SK-N-SH (cell line): ENCODE data around the gene PDCD2. TPM values are rescaled to one million over a fixed set of nuclear protein-coding genes. Genes with fewer than 3 reads are reported as not detected.

ENCODE experiments used
- CTCF ChIA-PET: fragments of 300-600, 350-600 bp; formaldehyde crosslinking; extraction: SDS; loops from one replicate; lab custom pipeline; 2021; lab: Yijun Ruan, JAX
- POLR2A ChIA-PET: fragments of 350-600 bp; sonication (Branson Sonifier 250); formaldehyde crosslinking; extraction: SDS; loops from one replicate; lab custom pipeline; 2020; ENCODE audit warnings: antibody characterized with exemption, inconsistent platforms; lab: Yijun Ruan, JAX
- DNase-seq: peaks from one replicate; pipeline ENCODE4 v3.0.0; 2012
- H2AFZ ChIP-seq: fragments of 200-600 bp; sonication (generic); 2 replicates; pipeline ENCODE4 v1.8.1; 2016; ENCODE audit warnings: antibody characterized with exemption, mild to moderate bottlenecking, low read depth
- H3F3A ChIP-seq: fragments of 200-600 bp; sonication (generic); replicated peaks from 2 replicates; pipeline ENCODE3; 2016; ENCODE audit warnings: antibody characterized with exemption, mild to moderate bottlenecking; ENCODE audit not compliant: insufficient read depth
- H3K27ac ChIP-seq, 2 experiments: fragments of 200-500 bp in 1 of 2; fragments of 200-600 bp in 1 of 2; sonication (Bioruptor generic) in 1 of 2; sonication (generic), shearing (Covaris generic) in 1 of 2; 2 replicates each; pipeline versions ENCODE4 v1.5.1 to v1.6.1; 2014 to 2016; ENCODE audit warnings: low read depth in 2 of 2, inconsistent platforms in 1 of 2, low read length in 1 of 2, mild to moderate bottlenecking in 1 of 2, mixed read lengths in 1 of 2
- H3K27me3 ChIP-seq: fragments of 200-600 bp; sonication (generic), shearing (Covaris generic); 2 replicates; pipeline ENCODE4 v1.6.1; 2016; ENCODE audit warnings: mixed run types; ENCODE audit not compliant: insufficient read depth
- H3K36me3 ChIP-seq, 2 experiments: fragments of 200-500 bp in 1 of 2; fragments of 200-600 bp in 1 of 2; sonication (Bioruptor generic) in 1 of 2; sonication (generic) in 1 of 2; replicated peaks in 1 of 2; 2 replicates each; pipeline versions ENCODE3 to v1.5.1; 2014 to 2016; ENCODE audit warnings: low read length in 1 of 2, mild to moderate bottlenecking in 1 of 2; ENCODE audit not compliant: insufficient read depth in 2 of 2, control insufficient read depth in 1 of 2
- H3K4me1 ChIP-seq, 2 experiments: fragments of 200-500 bp in 1 of 2; fragments of 200-600 bp in 1 of 2; sonication (Bioruptor generic) in 1 of 2; sonication (generic), shearing (Covaris generic) in 1 of 2; 2 replicates each; pipeline versions ENCODE4 v1.5.1 to v1.6.1; 2014 to 2016; ENCODE audit warnings: low read depth in 1 of 2, low read length in 1 of 2, mixed run types in 1 of 2; ENCODE audit not compliant: insufficient read depth in 2 of 2, control insufficient read depth in 1 of 2
- H3K4me2 ChIP-seq: fragments of 200-600 bp; sonication (generic), shearing (Covaris generic); 2 replicates; pipeline ENCODE4 v1.6.1; 2017; ENCODE audit warnings: mixed run types
- H3K4me3 ChIP-seq, 2 experiments: fragments of 200-500 bp in 1 of 2; fragments of 200-600 bp in 1 of 2; sonication (Bioruptor generic) in 1 of 2; sonication (generic), shearing (Covaris generic) in 1 of 2; 2 replicates each; pipeline versions ENCODE4 v1.5.1 to v1.8.1; 2014 to 2016; ENCODE audit warnings: low read depth in 2 of 2, inconsistent platforms in 1 of 2, low read length in 1 of 2, mild to moderate bottlenecking in 1 of 2, mixed read lengths in 1 of 2, moderate library complexity in 1 of 2
- H3K79me2 ChIP-seq: fragments of 200-600 bp; sonication (generic); 2 replicates; pipeline ENCODE4 v1.8.1; 2017; ENCODE audit warnings: mild to moderate bottlenecking; ENCODE audit not compliant: insufficient read depth
- H3K9ac ChIP-seq: fragments of 200-600 bp; sonication (generic); 2 replicates; pipeline ENCODE4 v1.6.1; 2017; ENCODE audit warnings: mixed run types
- H3K9me2 ChIP-seq: fragments of 200-600 bp; sonication (generic); 2 replicates; pipeline ENCODE4 v1.6.1; 2017; ENCODE audit warnings: mixed run types
- H3K9me3 ChIP-seq: fragments of 200-600 bp; sonication (generic); 2 replicates; pipeline ENCODE4 v1.6.1; 2017; ENCODE audit warnings: mixed run types, mild to moderate bottlenecking, moderate library complexity
- H4K20me1 ChIP-seq: fragments of 200-600 bp; sonication (generic); 2 replicates; pipeline ENCODE4 v1.6.1; 2017; ENCODE audit warnings: mild to moderate bottlenecking, mixed run types; ENCODE audit not compliant: insufficient read depth
- CHD2 ChIP-seq: fragments of 150-350 bp; IDR thresholded peaks from 2 replicates; pipeline ENCODE4 v1.6.1; 2018; ENCODE audit warnings: low read length; ENCODE audit not compliant: partially characterized antibody
- ELF1 ChIP-seq: IDR thresholded peaks from 2 replicates; pipeline ENCODE4 v1.4.0; 2012
- EP300 ChIP-seq, 2 experiments: IDR thresholded peaks; 2 replicates each; pipeline versions ENCODE4 v1.4.0 to v1.6.1; 2012; ENCODE audit warnings: borderline replicate concordance in 1 of 2, low read depth in 1 of 2, low read length in 1 of 2
- FOSL2 ChIP-seq: IDR thresholded peaks from 2 replicates; pipeline ENCODE4 v1.4.0; 2012; ENCODE audit warnings: low read depth, mild to moderate bottlenecking, moderate library complexity, borderline replicate concordance
- FOXM1 ChIP-seq: IDR thresholded peaks from 2 replicates; pipeline ENCODE4 v1.4.0; 2012; ENCODE audit warnings: low read depth, mild to moderate bottlenecking
- GABPA ChIP-seq: IDR thresholded peaks from 2 replicates; pipeline ENCODE4 v1.4.0; 2012; ENCODE audit warnings: low read depth, mild to moderate bottlenecking
- GATA2 ChIP-seq: sonication (generic); formaldehyde crosslinking; IDR thresholded peaks from 2 replicates; pipeline ENCODE4 v1.5.0; 2020; ENCODE audit warnings: mild to moderate bottlenecking, missing genetic modification reagents
- JUND ChIP-seq: IDR thresholded peaks from 2 replicates; pipeline ENCODE4 v1.4.0; 2012
- PBX3 ChIP-seq: IDR thresholded peaks from 2 replicates; pipeline ENCODE4; 2012
- RAD21 ChIP-seq: IDR thresholded peaks from 2 replicates; pipeline ENCODE4 v1.6.1; 2012; ENCODE audit warnings: mild to moderate bottlenecking, low read length
- RCOR1 ChIP-seq: fragments of 150-350 bp; IDR thresholded peaks from 2 replicates; pipeline ENCODE4 v1.6.1; 2017; ENCODE audit warnings: antibody characterized with exemption, low read length
- REST ChIP-seq: IDR thresholded peaks from 2 replicates; pipeline ENCODE4 v1.6.1; 2012; ENCODE audit warnings: mild to moderate bottlenecking, low read depth, low read length, moderate library complexity
- RFX5 ChIP-seq: IDR thresholded peaks from 2 replicates; pipeline ENCODE4 v1.6.1; 2012; ENCODE audit warnings: mild to moderate bottlenecking, improper control_type of control experiment, low read length
- RXRA ChIP-seq: IDR thresholded peaks from 2 replicates; pipeline ENCODE4 v1.4.0; 2012; ENCODE audit warnings: low read depth, mild to moderate bottlenecking, borderline replicate concordance
- TEAD4 ChIP-seq: IDR thresholded peaks from 2 replicates; pipeline ENCODE4 v1.4.0; 2012; ENCODE audit warnings: mild to moderate bottlenecking, borderline replicate concordance; ENCODE audit not compliant: insufficient read depth
- WGBS: methylation state at CpG from one replicate; pipeline ENCODE4 v1.1.6; 2017; ENCODE audit warnings: low lambda C conversion rate; 5-methylcytosine and 5-hydroxymethylcytosine counted together
- polyA plus RNA-seq, 3 experiments: library from polyadenylated mRNA; depleted of rRNA; stranded (reverse); fragments of >200 nt; gene quantifications; 2 replicates each; pipeline ENCODE4 v1.2.3, GENCODE V29; 2012
- TF ChIP-seq, protein P1 (sequence below): fragments of 150-350 bp; IDR thresholded peaks from 2 replicates; pipeline ENCODE4 v1.6.1; 2017; ENCODE audit warnings: antibody characterized with exemption, low read length, low read depth, borderline replicate concordance
- TF ChIP-seq, protein P2 (sequence below): IDR thresholded peaks from 2 replicates; pipeline ENCODE4 v1.4.0; 2012; ENCODE audit warnings: low read depth, borderline replicate concordance
- TF ChIP-seq, protein P3 (sequence below): IDR thresholded peaks from 2 replicates; pipeline ENCODE4 v1.4.0; 2012; ENCODE audit warnings: low read depth, borderline replicate concordance

Gene PDCD2
- polyA plus RNA-seq, 1 of the 3 experiments (the other 2 are of a cell fraction) = 82.1 TPM

GRCh38 chr6:170605574-170606259, 21.3 kb upstream of the PDCD2 start:
- peaks cover 8% of the 10 kb centered on the region; the same call in 1 of the 2 replicates for H3K27me3 ChIP-seq
- no peak overlapping the region for H3K9ac ChIP-seq
- H3K4me2 ChIP-seq = no peak overlapping the region
- H3K27ac ChIP-seq = no peak overlapping the region
- H4K20me1 ChIP-seq = no peaks in the 10 kb centered on the region
- POLR2A ChIA-PET = no interaction called here
- no peaks in the 10 kb centered on the region for H3K79me2 ChIP-seq
- no peak for TF ChIP-seq CHD2
- TF ChIP-seq, protein P1, sequence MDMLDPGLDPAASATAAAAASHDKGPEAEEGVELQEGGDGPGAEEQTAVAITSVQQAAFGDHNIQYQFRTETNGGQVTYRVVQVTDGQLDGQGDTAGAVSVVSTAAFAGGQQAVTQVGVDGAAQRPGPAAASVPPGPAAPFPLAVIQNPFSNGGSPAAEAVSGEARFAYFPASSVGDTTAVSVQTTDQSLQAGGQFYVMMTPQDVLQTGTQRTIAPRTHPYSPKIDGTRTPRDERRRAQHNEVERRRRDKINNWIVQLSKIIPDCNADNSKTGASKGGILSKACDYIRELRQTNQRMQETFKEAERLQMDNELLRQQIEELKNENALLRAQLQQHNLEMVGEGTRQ = no peak
- TF ChIP-seq PBX3 = no peak
- no peak for TF ChIP-seq RFX5
- TF ChIP-seq FOXM1 = no peak
- TF ChIP-seq JUND = no peak
- TF ChIP-seq, all 33 proteins: peak for 0
- CTCF ChIA-PET = no interaction called here
- Histone ChIP-seq H3K4me1 (no peaks in the 10 kb centered on the region), H3F3A (no peaks in the 10 kb centered on the region), H3K9me3 (no peaks in the 10 kb centered on the region), H3K36me3 (no peaks in the 10 kb centered on the region), H2AFZ (no peak overlapping the region), H3K4me3 (no peak overlapping the region), H3K9me2 (no peaks in the 10 kb centered on the region)
- DNase-seq = no peak
- 8% methylated on average over 5 of the region's 6 CpGs for WGBS

- H3K79me2 ChIP-seq = no peaks in the 10 kb centered on the region
- no peak overlapping the region for H3K4me3 ChIP-seq
- no peak for DNase-seq
- no peaks in the 10 kb centered on the region for H3K4me1 ChIP-seq
- no peaks in the 10 kb centered on the region for H3F3A ChIP-seq
- H3K27ac ChIP-seq = no peak overlapping the region
- POLR2A ChIA-PET = no interaction called here
- no peaks in the 10 kb centered on the region for H3K9me3 ChIP-seq
- no peak overlapping the region for H3K4me2 ChIP-seq
- peaks cover 11% of the 10 kb centered on the region; the same call in 1 of the 2 replicates for H3K27me3 ChIP-seq
- H2AFZ ChIP-seq = no peak overlapping the region
- H3K9ac ChIP-seq = no peak overlapping the region
- CTCF ChIA-PET = no interaction called here
- no peaks in the 10 kb centered on the region for H3K9me2 ChIP-seq
- no peaks in the 10 kb centered on the region for H3K36me3 ChIP-seq
- H4K20me1 ChIP-seq = no peaks in the 10 kb centered on the region
- TF ChIP-seq, protein P2, sequence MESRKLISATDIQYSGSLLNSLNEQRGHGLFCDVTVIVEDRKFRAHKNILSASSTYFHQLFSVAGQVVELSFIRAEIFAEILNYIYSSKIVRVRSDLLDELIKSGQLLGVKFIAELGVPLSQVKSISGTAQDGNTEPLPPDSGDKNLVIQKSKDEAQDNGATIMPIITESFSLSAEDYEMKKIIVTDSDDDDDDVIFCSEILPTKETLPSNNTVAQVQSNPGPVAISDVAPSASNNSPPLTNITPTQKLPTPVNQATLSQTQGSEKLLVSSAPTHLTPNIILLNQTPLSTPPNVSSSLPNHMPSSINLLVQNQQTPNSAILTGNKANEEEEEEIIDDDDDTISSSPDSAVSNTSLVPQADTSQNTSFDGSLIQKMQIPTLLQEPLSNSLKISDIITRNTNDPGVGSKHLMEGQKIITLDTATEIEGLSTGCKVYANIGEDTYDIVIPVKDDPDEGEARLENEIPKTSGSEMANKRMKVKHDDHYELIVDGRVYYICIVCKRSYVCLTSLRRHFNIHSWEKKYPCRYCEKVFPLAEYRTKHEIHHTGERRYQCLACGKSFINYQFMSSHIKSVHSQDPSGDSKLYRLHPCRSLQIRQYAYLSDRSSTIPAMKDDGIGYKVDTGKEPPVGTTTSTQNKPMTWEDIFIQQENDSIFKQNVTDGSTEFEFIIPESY = no peak
- TF ChIP-seq, protein P1 = no peak
- no peak for TF ChIP-seq GATA2 (CRISPR knock-in tag)
- TF ChIP-seq CHD2 = no peak
- TF ChIP-seq REST = no peak
- no peak for TF ChIP-seq RAD21
- no peak for TF ChIP-seq TEAD4
- TF ChIP-seq RXRA = no peak
- no peak for TF ChIP-seq GABPA
- no peak for TF ChIP-seq FOSL2
- TF ChIP-seq, protein P3, sequence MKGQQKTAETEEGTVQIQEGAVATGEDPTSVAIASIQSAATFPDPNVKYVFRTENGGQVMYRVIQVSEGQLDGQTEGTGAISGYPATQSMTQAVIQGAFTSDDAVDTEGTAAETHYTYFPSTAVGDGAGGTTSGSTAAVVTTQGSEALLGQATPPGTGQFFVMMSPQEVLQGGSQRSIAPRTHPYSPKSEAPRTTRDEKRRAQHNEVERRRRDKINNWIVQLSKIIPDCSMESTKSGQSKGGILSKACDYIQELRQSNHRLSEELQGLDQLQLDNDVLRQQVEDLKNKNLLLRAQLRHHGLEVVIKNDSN = no peak
- TF ChIP-seq EP300 (IDR thresholded peaks at IDR 0.05; ENCODE audit: borderline replicate concordance in 1 of 2, low read depth in 1 of 2, low read length in 1 of 2) = no peak
- TF ChIP-seq ELF1 = no peak
- no peak for TF ChIP-seq RCOR1
Measured at GRCh38 chr6:170597278-170597677, 12.8 kb upstream of the PDCD2 start.
